ENCODE results near the gene TP53AIP1. TPM values are rescaled to one million over a fixed set of nuclear protein-coding genes. Genes with fewer than 3 reads are reported as not detected.

Gene TP53AIP1
- total RNA-seq, 1 experiment from 2014 or later = 0.61 TPM

GRCh38 chr11:128901653-128902514 is 40.8 kb downstream of the TP53AIP1 start:
- BruUV-seq (replicated peaks) = no TSS peak
- Mint-ChIP-seq H3K9me3 (ENCODE audit: low read depth, unreplicated experiment) (no peaks in the 10 kb centered on the region), H3K36me3 (ENCODE audit: insufficient read depth, unreplicated experiment) (peaks cover 7% of the 10 kb centered on the region), H3K27ac (ENCODE audit: unreplicated experiment) (no peak overlapping the region), H3K4me1 (ENCODE audit: low read depth, unreplicated experiment) (peaks cover 13% of the 10 kb centered on the region), H3K4me3 (ENCODE audit: low read depth, unreplicated experiment) (no peak overlapping the region), H3K27me3 (ENCODE audit: unreplicated experiment) (no peaks in the 10 kb centered on the region)
- no peak for TF ChIP-seq CTCF (IDR thresholded peaks at IDR 0.05; ENCODE audit: unreplicated experiment)
- no peak for DNase-seq
- CTCF ChIA-PET = no interaction called here
- intact Hi-C loops (cut with micrococcal nuclease; ENCODE audit: unreplicated experiment) = no loop called here

- Mint-ChIP-seq H3K36me3 (ENCODE audit: insufficient read depth, unreplicated experiment) (peaks cover 3% of the 10 kb centered on the region), H3K4me3 (ENCODE audit: low read depth, unreplicated experiment) (no peak overlapping the region), H3K9me3 (ENCODE audit: low read depth, unreplicated experiment) (no peaks in the 10 kb centered on the region), H3K4me1 (ENCODE audit: low read depth, unreplicated experiment) (peaks cover 13% of the 10 kb centered on the region), H3K27ac (ENCODE audit: unreplicated experiment) (no peak overlapping the region), H3K27me3 (ENCODE audit: unreplicated experiment) (no peaks in the 10 kb centered on the region)
- TF ChIP-seq CTCF (IDR thresholded peaks at IDR 0.05; ENCODE audit: unreplicated experiment) = no peak
- no peak for DNase-seq
- CTCF ChIA-PET = no interaction called here
- no TSS peak for BruUV-seq (replicated peaks)
- intact Hi-C loops (cut with micrococcal nuclease; ENCODE audit: unreplicated experiment) = no loop called here
These were observed 42.2 kb downstream of the TP53AIP1 start for GRCh38 chr11:128900468-128900867.

GRCh38 chr11:128898580-128899344 is 43.9 kb downstream of the TP53AIP1 start:
- peaks cover 13% of the 10 kb centered on the region for H3K4me1 Mint-ChIP-seq (ENCODE audit: low read depth, unreplicated experiment)
- CTCF ChIA-PET = interaction anchor here (0.9 kb wide), 1 partner anchor 58 kb away, joined by 7 read pairs; no protein-coding TSS in a partner anchor
- BruUV-seq (replicated peaks) = no TSS peak
- H3K9me3 Mint-ChIP-seq (ENCODE audit: low read depth, unreplicated experiment) = no peaks in the 10 kb centered on the region
- intact Hi-C loops (cut with micrococcal nuclease; ENCODE audit: unreplicated experiment) = no loop called here
- no peak overlapping the region for H3K4me3 Mint-ChIP-seq (ENCODE audit: low read depth, unreplicated experiment)
- no peak for TF ChIP-seq CTCF (IDR thresholded peaks at IDR 0.05; ENCODE audit: unreplicated experiment)
- H3K36me3 Mint-ChIP-seq (ENCODE audit: insufficient read depth, unreplicated experiment) = no peaks in the 10 kb centered on the region
- no peaks in the 10 kb centered on the region for H3K27me3 Mint-ChIP-seq (ENCODE audit: unreplicated experiment)
- H3K27ac Mint-ChIP-seq (ENCODE audit: unreplicated experiment) = no peak overlapping the region
- DNase-seq = peak; percentile 28

- CTCF ChIA-PET = no interaction called here
These were observed 44.8 kb downstream of the TP53AIP1 start for GRCh38 chr11:128897826-128898225.

More at GRCh38 chr11:128897826-128898225, 44.8 kb downstream of the TP53AIP1 start:
- intact Hi-C loops (cut with micrococcal nuclease; ENCODE audit: unreplicated experiment) = no loop called here
- Mint-ChIP-seq H3K27ac (ENCODE audit: unreplicated experiment) (no peak overlapping the region), H3K36me3 (ENCODE audit: insufficient read depth, unreplicated experiment) (no peaks in the 10 kb centered on the region), H3K4me3 (ENCODE audit: low read depth, unreplicated experiment) (no peak overlapping the region), H3K27me3 (ENCODE audit: unreplicated experiment) (no peaks in the 10 kb centered on the region), H3K9me3 (ENCODE audit: low read depth, unreplicated experiment) (no peaks in the 10 kb centered on the region), H3K4me1 (ENCODE audit: low read depth, unreplicated experiment) (peaks cover 13% of the 10 kb centered on the region)
- no peak for DNase-seq
- TF ChIP-seq CTCF (IDR thresholded peaks at IDR 0.05; ENCODE audit: unreplicated experiment) = no peak
- BruUV-seq (replicated peaks) = no TSS peak

Data from Calu3 (cell line).